Right renal cortex interstitium (tissue), 3 donors: Measurements from ENCODE around the gene LRIG2. TPM values are rescaled to one million over a fixed set of nuclear protein-coding genes. Genes with fewer than 3 reads are reported as not detected.
"Not testable (repeated sequence)": the region's sequence is repeated elsewhere in the genome, so short reads cannot be mapped to it uniquely, and the experiment has no call there.

Experiments
- DNase-seq, 3 donors: peaks; one replicate each; pipeline ENCODE4 v3.0.0-alpha.2; 2013; ENCODE audit warnings: low read depth in 3 of 3, low spot score in 2 of 3
- polyA plus RNA-seq, 3 donors: library from polyadenylated mRNA; unstranded; fragments of 120-200 nt; gene quantifications; one replicate each; pipeline ENCODE4 v1.2.1, GENCODE V29; 2013; ENCODE audit not compliant: insufficient read length in 3 of 3

LRIG2 gene
- polyA plus RNA-seq, 3 donors, result 14.4 to 16.8 (median 16.0) TPM

DNA sequence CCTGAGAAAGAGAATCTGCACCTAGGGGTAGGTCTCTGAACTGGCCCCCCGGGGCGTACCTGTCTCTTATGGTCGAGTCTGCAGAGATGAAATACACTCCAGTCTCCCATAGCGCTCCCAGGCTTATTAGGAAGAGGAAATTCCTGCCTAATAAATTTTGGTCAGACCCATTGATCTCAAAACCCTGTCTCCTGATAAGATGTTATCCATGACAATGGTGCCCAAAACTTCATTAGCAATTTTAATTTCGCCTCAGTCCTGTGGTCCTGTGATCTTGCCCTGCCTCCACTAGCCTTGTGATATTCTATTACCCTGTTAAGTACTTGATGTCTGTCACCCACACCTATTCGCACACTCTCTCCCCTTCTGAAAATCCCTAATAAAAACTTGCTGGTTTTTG is 85.7 kb downstream of the LRIG2 start:
- DNase-seq, result not testable (repeated sequence)

DNA sequence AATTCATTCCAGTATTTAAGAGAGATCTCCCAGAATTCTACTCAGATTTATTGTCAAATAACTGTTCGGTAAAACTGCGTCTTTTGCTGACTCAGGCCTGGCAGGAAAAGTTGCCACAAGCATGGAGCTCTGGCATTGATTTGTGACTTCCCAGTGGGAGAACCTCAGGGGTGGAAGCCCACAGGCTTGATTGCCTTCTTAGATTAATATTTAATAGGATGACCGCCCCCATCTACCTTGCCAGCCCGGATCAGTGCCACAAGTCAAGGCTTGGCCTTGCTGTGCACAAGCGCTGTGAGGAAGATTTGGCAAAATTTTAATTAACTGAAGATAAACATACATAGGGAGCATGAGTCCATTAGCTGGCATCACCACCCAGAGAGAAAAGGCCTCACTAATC is 93.5 kb downstream of the LRIG2 start:
- no peak for DNase-seq

DNA sequence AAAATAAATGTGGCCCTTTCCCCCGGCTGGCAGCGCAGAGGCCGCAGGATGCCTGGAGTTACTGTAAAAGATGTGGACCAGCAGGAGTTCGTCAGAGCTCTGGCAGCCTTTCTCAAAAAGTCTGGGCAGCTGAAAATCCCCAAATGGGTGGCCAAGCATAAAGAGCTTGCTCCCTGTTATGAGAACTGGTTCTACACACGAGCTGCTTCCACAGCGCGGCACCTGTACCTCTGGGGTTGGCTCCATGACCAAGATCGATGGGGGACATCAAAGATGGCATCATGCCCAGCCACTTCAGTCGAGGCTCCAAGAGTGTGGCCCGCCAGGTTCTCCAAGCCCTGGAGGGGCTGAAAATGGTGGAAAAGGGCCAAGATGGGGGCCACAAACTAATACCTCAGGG is 95.9 kb downstream of the LRIG2 start:
- DNase-seq, result no peak

DNA sequence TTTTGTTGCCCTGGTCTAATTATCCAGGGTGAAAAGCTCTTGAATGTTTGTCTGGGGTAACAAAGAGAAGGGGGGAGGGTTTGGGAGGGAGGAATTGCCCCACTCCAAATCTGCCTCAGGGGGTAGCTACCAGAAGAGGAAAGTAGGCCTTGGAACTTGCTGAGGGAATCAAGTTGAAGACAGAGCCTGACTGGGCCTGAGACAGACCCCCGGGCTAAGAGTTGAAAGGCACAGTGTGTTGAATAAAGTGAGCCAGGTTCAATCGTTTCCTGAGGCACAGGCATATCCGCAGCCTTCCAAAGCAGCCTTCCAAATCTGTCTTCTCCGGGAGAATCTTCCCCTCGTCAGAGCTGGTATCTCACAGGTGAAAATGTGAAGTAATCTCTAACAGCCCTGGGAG is 96.6 kb downstream of the LRIG2 start:
- no peak for DNase-seq

DNA sequence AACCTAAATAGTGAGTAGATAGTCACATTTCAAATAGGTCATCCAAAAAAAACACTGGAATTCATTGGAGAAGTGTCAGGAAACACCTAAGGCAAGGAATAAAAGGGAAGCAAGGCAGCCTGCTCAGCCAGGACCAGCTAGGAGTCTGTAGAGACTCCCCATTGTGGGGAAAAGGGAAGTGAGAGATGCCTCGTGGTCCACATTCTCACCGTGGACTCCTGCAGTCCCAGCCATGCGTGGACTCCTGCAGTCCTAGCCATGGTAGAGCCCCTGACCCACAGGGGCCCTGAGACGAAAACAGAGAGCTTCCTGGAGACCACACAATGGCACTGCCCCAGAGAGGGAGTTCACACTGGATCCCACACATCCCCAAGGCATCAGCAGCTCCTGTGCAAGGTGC is 97.5 kb downstream of the LRIG2 start:
- DNase-seq, result no peak

DNA sequence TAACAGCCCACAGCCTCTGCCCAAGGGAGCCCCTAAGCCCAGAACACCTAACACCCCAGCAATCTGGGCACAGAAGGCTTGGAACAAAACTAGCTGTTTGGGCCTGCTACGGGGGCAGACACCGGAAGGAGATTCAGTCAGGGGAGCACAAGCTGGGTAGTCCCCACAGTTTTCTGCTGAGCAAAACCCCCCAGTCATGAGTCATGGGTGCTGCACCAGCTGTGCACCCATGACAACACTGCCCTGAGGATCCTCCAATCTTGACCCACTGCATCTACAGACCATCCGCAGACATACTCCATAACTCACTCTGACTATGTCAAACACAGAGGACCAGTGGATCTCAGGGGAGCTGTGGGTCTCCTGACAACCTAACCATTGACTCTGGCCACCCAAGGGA is 105.1 kb downstream of the LRIG2 start:
- no peak for DNase-seq

DNA sequence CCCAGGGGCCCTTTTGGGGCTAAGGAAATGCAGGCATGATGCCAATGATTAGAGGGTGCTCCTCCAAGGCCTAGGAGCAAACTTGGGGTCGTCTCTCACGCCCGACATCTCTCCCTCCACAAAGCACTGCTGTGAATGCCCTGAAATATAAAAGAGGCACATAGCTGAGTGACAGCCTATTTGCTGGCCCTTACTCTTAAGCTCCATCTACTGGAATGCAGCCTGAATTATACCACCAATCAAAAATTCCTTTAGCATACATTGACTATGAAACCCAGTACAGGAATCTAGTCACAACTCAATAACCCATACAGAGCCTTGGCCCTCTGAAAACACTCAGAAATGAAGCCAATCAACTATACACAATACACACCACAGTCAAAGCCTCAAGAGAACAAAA is 105.5 kb downstream of the LRIG2 start:
- no peak for DNase-seq

Other genes with a start within 250 kb of the LRIG2 start
- 10 to 100 TPM; 57.2 to 60.5 (median 59.9) TPM for gene SLC16A1, start 117.0 kb upstream of the LRIG2 start, polyA plus RNA-seq